Measurements from ENCODE around the gene AMD1.

AMD1 gene

DNA sequence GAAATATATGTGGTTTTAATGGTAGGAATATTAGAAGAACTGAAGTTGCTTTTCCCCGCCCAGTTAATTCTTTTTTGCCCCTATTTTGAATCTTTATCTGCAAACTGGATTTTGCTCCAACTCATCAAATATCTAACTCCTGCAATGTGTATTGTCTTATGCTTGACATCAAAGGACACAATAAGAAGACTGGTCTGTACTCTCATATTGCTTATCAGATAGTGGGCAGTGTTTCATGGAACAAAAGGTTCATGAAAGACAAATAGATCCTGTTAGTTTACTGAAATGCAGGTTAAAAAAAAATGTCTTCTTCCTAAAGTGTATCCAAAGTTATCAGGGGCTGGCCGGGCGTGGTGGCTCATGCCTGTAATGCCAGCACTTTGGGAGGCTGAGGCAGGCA, 56.2 kb downstream of the AMD1 start:
- no peaks in the 10 kb centered on the region for H3K27me3 ChIP-seq (ENCODE audit: insufficient read depth, low read length, poor library complexity, severe bottlenecking)
- H3K9me2 ChIP-seq (replicated peaks; ENCODE audit: low read depth, low read length) = no peaks in the 10 kb centered on the region
- H3F3A ChIP-seq (ENCODE audit: low read depth) = no peaks in the 10 kb centered on the region
- no peak overlapping the region for H2AFZ ChIP-seq (ENCODE audit: low read length)
- H3K4me3 ChIP-seq (ENCODE audit: low read length, poor library complexity, severe bottlenecking) = no peak overlapping the region
- no peak overlapping the region for H3K9ac ChIP-seq (ENCODE audit: low read depth, low read length, poor library complexity, severe bottlenecking)
- no peaks in the 10 kb centered on the region for H3K79me2 ChIP-seq (ENCODE audit: insufficient read depth, low read length)
- no peaks in the 10 kb centered on the region for H3K9me3 ChIP-seq (ENCODE audit: insufficient read depth, low read depth, low read length)
- H3K4me1 ChIP-seq (ENCODE audit: insufficient read depth, low read length, poor library complexity, severe bottlenecking) = peaks cover 26% of the 10 kb centered on the region
- no peak overlapping the region for H3K4me2 ChIP-seq (ENCODE audit: low read depth, low read length, poor library complexity, severe bottlenecking)
- no peak for TF ChIP-seq EZH2phosphoT487 (IDR thresholded peaks at IDR 0.05; ENCODE audit: borderline replicate concordance)
- TF ChIP-seq, protein P1, sequence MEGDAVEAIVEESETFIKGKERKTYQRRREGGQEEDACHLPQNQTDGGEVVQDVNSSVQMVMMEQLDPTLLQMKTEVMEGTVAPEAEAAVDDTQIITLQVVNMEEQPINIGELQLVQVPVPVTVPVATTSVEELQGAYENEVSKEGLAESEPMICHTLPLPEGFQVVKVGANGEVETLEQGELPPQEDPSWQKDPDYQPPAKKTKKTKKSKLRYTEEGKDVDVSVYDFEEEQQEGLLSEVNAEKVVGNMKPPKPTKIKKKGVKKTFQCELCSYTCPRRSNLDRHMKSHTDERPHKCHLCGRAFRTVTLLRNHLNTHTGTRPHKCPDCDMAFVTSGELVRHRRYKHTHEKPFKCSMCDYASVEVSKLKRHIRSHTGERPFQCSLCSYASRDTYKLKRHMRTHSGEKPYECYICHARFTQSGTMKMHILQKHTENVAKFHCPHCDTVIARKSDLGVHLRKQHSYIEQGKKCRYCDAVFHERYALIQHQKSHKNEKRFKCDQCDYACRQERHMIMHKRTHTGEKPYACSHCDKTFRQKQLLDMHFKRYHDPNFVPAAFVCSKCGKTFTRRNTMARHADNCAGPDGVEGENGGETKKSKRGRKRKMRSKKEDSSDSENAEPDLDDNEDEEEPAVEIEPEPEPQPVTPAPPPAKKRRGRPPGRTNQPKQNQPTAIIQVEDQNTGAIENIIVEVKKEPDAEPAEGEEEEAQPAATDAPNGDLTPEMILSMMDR (conservative IDR thresholded peaks at IDR 0.05; ENCODE audit: low read length) = no peak
- no peaks in the 10 kb centered on the region for H3K36me3 ChIP-seq (ENCODE audit: insufficient read depth, low read length)
- no peaks in the 10 kb centered on the region for H4K20me1 ChIP-seq (ENCODE audit: insufficient read depth, low read length, poor library complexity, severe bottlenecking)

GRCh38 chr6:110933912-110934311, 59.3 kb downstream of the AMD1 start:
- Histone ChIP-seq H2AFZ (ENCODE audit: low read length) (no peak overlapping the region), H3K4me1 (ENCODE audit: insufficient read depth, low read length, poor library complexity, severe bottlenecking) (peaks cover 47% of the 10 kb centered on the region), H3K9me2 (replicated peaks; ENCODE audit: low read depth, low read length) (no peaks in the 10 kb centered on the region), H4K20me1 (ENCODE audit: insufficient read depth, low read length, poor library complexity, severe bottlenecking) (no peaks in the 10 kb centered on the region), H3K4me3 (ENCODE audit: low read length, poor library complexity, severe bottlenecking) (no peak overlapping the region), H3K79me2 (ENCODE audit: insufficient read depth, low read length) (0 out of 2 replicates have a peak, but pooled peaks cover 4% of the 10 kb centered on the region), H3K4me2 (ENCODE audit: low read depth, low read length, poor library complexity, severe bottlenecking) (no peak overlapping the region), H3K9ac (ENCODE audit: low read depth, low read length, poor library complexity, severe bottlenecking) (no peak overlapping the region), H3K27me3 (ENCODE audit: insufficient read depth, low read length, poor library complexity, severe bottlenecking) (no peaks in the 10 kb centered on the region), H3F3A (ENCODE audit: low read depth) (peaks cover 5% of the 10 kb centered on the region; the same call in 1 of the 2 replicates), H3K9me3 (ENCODE audit: insufficient read depth, low read depth, low read length) (no peaks in the 10 kb centered on the region), H3K36me3 (ENCODE audit: insufficient read depth, low read length) (no peaks in the 10 kb centered on the region)
- no peak for TF ChIP-seq EZH2phosphoT487 (IDR thresholded peaks at IDR 0.05; ENCODE audit: borderline replicate concordance)
- TF ChIP-seq, protein P1 (conservative IDR thresholded peaks at IDR 0.05; ENCODE audit: low read length) = no peak

GRCh38 chr6:110934381-110934898, 59.9 kb downstream of the AMD1 start:
- TF ChIP-seq EZH2phosphoT487 (IDR thresholded peaks at IDR 0.05; ENCODE audit: borderline replicate concordance) = no peak
- TF ChIP-seq, protein P1 (conservative IDR thresholded peaks at IDR 0.05; ENCODE audit: low read length) = no peak
- H3K79me2 ChIP-seq (ENCODE audit: insufficient read depth, low read length) = 0 out of 2 replicates have a peak, but pooled peaks cover 4% of the 10 kb centered on the region
- H3K4me2 ChIP-seq (ENCODE audit: low read depth, low read length, poor library complexity, severe bottlenecking) = no peak overlapping the region
- peak overlapping the region; percentile 82 for H2AFZ ChIP-seq (ENCODE audit: low read length)
- H3K9me3 ChIP-seq (ENCODE audit: insufficient read depth, low read depth, low read length) = no peaks in the 10 kb centered on the region
- H3K9me2 ChIP-seq (replicated peaks; ENCODE audit: low read depth, low read length) = no peaks in the 10 kb centered on the region
- H3K4me3 ChIP-seq (ENCODE audit: low read length, poor library complexity, severe bottlenecking) = no peak overlapping the region
- H3K27me3 ChIP-seq (ENCODE audit: insufficient read depth, low read length, poor library complexity, severe bottlenecking) = no peaks in the 10 kb centered on the region
- H3K4me1 ChIP-seq (ENCODE audit: insufficient read depth, low read length, poor library complexity, severe bottlenecking) = peaks cover 51% of the 10 kb centered on the region
- no peaks in the 10 kb centered on the region for H4K20me1 ChIP-seq (ENCODE audit: insufficient read depth, low read length, poor library complexity, severe bottlenecking)
- H3K36me3 ChIP-seq (ENCODE audit: insufficient read depth, low read length) = no peaks in the 10 kb centered on the region
- peaks cover 10% of the 10 kb centered on the region for H3F3A ChIP-seq (ENCODE audit: low read depth)
- no peak overlapping the region for H3K9ac ChIP-seq (ENCODE audit: low read depth, low read length, poor library complexity, severe bottlenecking)

All from Loucy (cell line).